ENCODE measurements around the gene TSPAN9.
A peak's percentile ranks its signal among the peaks of the same experiment; 100 is the strongest.

TSPAN9 gene

GRCh38 chr12:3216726-3217682, 139.8 kb downstream of the TSPAN9 start:
- no peaks in the 10 kb centered on the region for H3K27me3 ChIP-seq (ENCODE audit: insufficient read depth, poor library complexity, severe bottlenecking)
- ATAC-seq (ENCODE audit: low read depth) (peak; percentile 91), DNase-seq (ENCODE audit: low spot score) (peak; percentile 97)
- H3K9me3 ChIP-seq (ENCODE audit: severe bottlenecking), result no peaks in the 10 kb centered on the region
- H3K4me3 ChIP-seq (ENCODE audit: severe bottlenecking), result no peak overlapping the region
- peak overlapping the region; percentile 86 for H3K27ac ChIP-seq (ENCODE audit: poor library complexity, severe bottlenecking)
- H3K36me3 ChIP-seq (ENCODE audit: low read depth), result no peaks in the 10 kb centered on the region
- no peak for TF ChIP-seq CTCF (IDR thresholded peaks at IDR 0.05; ENCODE audit: poor library complexity, severe bottlenecking)
- peaks cover 28% of the 10 kb centered on the region for H3K4me1 ChIP-seq (ENCODE audit: insufficient read depth, poor library complexity, severe bottlenecking)

DNA sequence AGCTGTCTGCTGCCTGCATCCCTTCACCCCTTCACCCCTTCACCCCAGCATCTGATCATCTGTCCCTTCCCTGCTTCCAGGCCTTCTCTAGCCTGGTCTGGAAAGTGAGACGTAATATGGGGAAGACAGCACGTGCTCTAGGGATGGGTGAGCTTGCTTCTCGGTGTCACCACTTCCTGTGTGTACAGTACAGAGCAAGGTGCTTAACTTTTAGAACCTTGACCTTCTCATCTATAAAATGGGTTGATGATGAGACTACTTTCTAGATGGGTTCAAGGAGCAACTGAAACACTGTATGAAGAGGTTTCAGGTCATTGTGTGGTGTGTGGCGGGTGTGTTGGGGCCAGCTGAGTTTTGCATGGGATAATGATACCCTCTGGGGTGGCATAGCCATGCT, 140.5 kb downstream of the TSPAN9 start:
- TF ChIP-seq CTCF (IDR thresholded peaks at IDR 0.05; ENCODE audit: poor library complexity, severe bottlenecking), result no peak
- Histone ChIP-seq H3K4me3 (ENCODE audit: severe bottlenecking) (no peak overlapping the region), H3K4me1 (ENCODE audit: insufficient read depth, poor library complexity, severe bottlenecking) (peaks cover 28% of the 10 kb centered on the region), H3K36me3 (ENCODE audit: low read depth) (no peaks in the 10 kb centered on the region), H3K27me3 (ENCODE audit: insufficient read depth, poor library complexity, severe bottlenecking) (no peaks in the 10 kb centered on the region), H3K9me3 (ENCODE audit: severe bottlenecking) (no peaks in the 10 kb centered on the region), H3K27ac (ENCODE audit: poor library complexity, severe bottlenecking) (peak overlapping the region; percentile 86)
- DNase-seq (ENCODE audit: low spot score), result no peak
- ATAC-seq (ENCODE audit: low read depth), result no peak

DNA sequence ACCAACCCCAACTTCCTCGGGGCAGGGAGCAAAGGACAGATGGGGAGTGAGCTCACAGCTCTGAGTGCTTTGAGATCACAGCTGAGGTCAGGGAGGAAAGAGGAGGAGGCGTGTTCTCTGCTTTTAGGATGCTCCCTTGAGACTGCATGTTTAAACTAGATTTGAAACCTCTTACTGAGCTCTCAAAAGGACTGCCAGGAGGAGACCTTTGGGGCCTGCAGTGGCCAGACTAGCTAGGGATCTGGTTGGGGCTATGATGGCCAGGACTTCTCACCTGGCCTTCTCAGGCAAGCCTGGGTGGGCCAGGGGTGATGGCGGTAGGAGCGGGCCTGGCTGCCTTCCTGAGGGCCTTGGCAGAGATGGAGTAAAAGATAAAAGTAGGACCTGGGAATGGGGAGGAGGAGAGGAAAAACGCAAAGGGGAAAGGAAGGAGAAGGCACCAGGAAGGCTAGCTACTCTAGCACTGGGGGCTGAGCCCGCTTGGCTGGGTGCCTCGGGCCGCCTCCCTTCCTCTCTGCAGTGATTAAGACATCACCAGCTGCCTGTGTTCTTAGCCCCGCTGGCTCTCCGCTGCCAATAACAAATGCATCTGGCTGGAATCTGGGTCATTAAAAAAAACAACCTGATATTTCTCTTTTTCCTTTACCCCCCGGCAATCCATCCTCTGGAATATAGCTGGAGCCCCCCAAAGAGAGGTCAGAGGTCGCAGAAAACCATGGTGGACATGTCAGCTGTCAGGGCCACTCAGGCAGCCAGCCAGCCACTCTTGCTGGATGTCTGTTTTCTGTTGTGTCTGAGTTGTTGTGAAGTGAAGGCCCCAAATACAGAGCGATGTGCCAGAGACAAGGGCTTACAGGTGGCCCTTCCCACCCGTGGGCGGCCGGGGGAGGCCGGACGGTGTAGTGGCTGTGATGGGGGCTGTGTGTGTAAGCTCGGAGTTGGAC, 141.3 kb downstream of the TSPAN9 start:
- DNase-seq (ENCODE audit: low spot score) (peak; percentile 83), ATAC-seq (ENCODE audit: low read depth) (peak; percentile 77)
- no peaks in the 10 kb centered on the region for H3K9me3 ChIP-seq (ENCODE audit: severe bottlenecking)
- no peaks in the 10 kb centered on the region for H3K27me3 ChIP-seq (ENCODE audit: insufficient read depth, poor library complexity, severe bottlenecking)
- TF ChIP-seq CTCF (IDR thresholded peaks at IDR 0.05; ENCODE audit: poor library complexity, severe bottlenecking), result no peak
- H3K4me3 ChIP-seq (ENCODE audit: severe bottlenecking), result no peak overlapping the region
- no peaks in the 10 kb centered on the region for H3K36me3 ChIP-seq (ENCODE audit: low read depth)
- peak overlapping the region; percentile 86 for H3K27ac ChIP-seq (ENCODE audit: poor library complexity, severe bottlenecking)
- H3K4me1 ChIP-seq (ENCODE audit: insufficient read depth, poor library complexity, severe bottlenecking), result peaks cover 28% of the 10 kb centered on the region

DNA sequence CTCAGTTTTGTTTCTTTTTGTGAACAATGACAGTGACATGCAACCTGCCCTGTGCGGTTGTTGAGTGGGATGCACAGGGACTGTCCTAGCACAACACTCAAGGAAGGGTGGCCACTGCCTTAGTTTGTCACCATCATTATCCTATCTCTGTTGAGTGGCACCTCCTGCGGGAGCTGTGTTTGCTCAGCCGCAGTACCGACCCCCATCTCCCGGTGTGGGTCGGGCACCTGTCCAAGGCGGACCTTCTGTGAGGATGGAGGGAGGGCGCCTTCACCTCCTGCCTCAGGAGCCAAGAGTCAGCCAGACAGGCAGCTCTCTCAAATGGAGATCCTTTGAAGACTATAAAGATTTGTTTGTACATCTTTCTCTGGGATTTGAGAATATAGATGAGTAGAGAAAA, 142.1 kb downstream of the TSPAN9 start:
- Histone ChIP-seq H3K4me1 (ENCODE audit: insufficient read depth, poor library complexity, severe bottlenecking) (peaks cover 28% of the 10 kb centered on the region), H3K27ac (ENCODE audit: poor library complexity, severe bottlenecking) (peak overlapping the region; percentile 86), H3K9me3 (ENCODE audit: severe bottlenecking) (no peaks in the 10 kb centered on the region), H3K36me3 (ENCODE audit: low read depth) (no peaks in the 10 kb centered on the region), H3K27me3 (ENCODE audit: insufficient read depth, poor library complexity, severe bottlenecking) (no peaks in the 10 kb centered on the region), H3K4me3 (ENCODE audit: severe bottlenecking) (no peak overlapping the region)
- ATAC-seq (ENCODE audit: low read depth), result no peak
- DNase-seq (ENCODE audit: low spot score), result no peak
- TF ChIP-seq CTCF (IDR thresholded peaks at IDR 0.05; ENCODE audit: poor library complexity, severe bottlenecking), result no peak
